NCI-H1417 (cell line): Measurements from ENCODE around the gene STK33.
A peak's percentile ranks its signal among the peaks of the same experiment; 100 is the strongest.
"Not testable (repeated sequence)": the region's sequence is repeated elsewhere in the genome, so short reads cannot be mapped to it uniquely, and the experiment has no call there.

Experiments
- DNase-seq, 3 experiments: peaks; one replicate each; lab custom pipeline; 2025; lab: John Stamatoyannopoulos, UW

STK33 gene

GRCh38 chr11:8543278-8543677 lies 50.8 kb downstream of the STK33 start:
- no peak for DNase-seq

DNA sequence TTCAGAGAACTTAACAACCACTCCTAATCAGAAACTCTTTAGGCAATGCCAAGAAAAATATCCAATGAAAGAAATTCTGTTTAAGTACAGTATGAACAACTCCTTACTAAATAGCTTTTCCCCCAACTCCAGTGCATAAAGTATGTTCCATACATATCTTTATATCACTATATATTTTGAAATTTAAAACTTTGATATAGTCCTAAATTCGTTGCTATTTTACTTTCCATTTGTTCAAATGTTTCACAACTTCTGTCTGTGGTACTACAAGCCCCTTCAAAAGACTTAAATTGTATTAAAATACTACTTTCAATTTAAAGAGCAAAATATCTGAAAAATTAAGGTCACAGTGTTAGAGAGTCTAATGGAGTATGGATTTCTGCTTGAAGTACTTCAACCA lies 52.6 kb downstream of the STK33 start:
- no peak for DNase-seq

GRCh38 chr11:8533332-8533731 lies 60.7 kb downstream of the STK33 start:
- peak in 1 of 3 experiments; percentile 11 for DNase-seq

DNA sequence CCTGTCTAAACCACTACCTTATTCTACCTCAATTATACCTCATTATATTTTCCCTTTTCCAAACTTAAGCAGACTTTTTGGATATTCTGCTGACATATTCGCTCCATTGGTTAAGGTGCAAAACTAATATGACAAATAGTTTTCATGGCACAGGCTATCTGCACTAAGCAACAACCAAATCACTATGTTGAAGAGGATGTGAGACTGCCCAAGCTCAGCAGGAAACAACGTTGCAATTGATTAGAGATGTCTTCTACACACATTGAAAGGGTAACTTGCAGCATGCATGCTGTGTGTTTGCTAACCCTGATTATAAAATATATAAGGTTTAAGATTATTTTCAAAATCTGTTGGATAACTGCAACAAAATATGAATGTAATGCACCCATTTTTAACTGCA lies 61.6 kb downstream of the STK33 start:
- peak in 1 of 3 experiments; percentile 12 for DNase-seq

- DNase-seq: no peak
Measured at GRCh38 chr11:8531982-8532381, 62.0 kb downstream of the STK33 start.

GRCh38 chr11:8531312-8531711 lies 62.7 kb downstream of the STK33 start:
- peak; percentile 49 to 86 (median 85) for DNase-seq

- DNase-seq: no peak
Measured at GRCh38 chr11:8527939-8528338, 66.1 kb downstream of the STK33 start.

- DNase-seq: no peak
Measured at GRCh38 chr11:8523396-8523795, 70.6 kb downstream of the STK33 start.

- no peak for DNase-seq
Measured at GRCh38 chr11:8512547-8512946, 81.5 kb downstream of the STK33 start.

- DNase-seq: peak in 2 of 3 experiments; percentile 10 to 44
Measured at GRCh38 chr11:8503910-8504364, 90.1 kb downstream of the STK33 start.

DNA sequence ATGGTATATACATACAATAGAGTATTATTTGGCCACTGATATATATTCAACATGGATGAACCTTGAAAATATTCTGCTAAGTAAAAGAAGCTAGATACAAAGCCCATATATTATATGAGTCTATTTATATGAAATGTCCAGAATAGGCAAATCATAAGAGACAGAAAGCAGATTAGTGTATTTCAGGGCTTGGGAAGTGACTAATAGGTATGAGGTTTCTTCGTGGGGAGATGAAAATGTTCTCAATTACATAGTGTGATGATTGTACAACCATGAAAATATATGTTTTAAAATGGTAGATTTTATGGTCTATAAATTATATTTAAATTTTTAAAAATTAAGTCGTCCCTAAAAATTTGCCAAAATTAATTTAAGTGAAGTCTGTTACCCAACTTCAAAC lies 92.2 kb downstream of the STK33 start:
- no peak for DNase-seq

- DNase-seq: no peak
Measured at GRCh38 chr11:8488395-8488794, 105.6 kb downstream of the STK33 start.

GRCh38 chr11:8487261-8487660 lies 106.8 kb downstream of the STK33 start:
- no peak for DNase-seq

- no peak for DNase-seq
Measured at GRCh38 chr11:8484251-8484650, 109.8 kb downstream of the STK33 start.

DNA sequence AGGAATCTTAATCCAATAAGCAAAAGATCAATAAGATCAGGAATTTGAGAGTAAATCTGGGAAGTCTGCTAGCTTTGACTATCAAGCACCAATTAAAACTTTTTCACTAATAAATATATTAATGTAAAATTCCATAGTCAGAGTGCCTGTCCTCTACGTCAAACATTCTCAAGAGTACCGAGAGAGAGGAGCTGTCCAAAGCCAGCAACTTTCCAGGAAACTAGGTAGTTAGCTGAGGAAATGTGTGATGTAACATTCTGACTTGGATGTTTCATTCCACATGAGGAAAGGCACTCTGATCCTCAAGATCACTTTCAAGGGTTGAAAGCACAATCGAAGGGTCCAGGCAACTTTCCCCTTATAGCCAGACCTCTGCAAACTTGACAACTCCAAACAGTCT lies 113.2 kb downstream of the STK33 start:
- no peak for DNase-seq

- DNase-seq: no peak
Measured at GRCh38 chr11:8477680-8478079, 116.3 kb downstream of the STK33 start.

DNA sequence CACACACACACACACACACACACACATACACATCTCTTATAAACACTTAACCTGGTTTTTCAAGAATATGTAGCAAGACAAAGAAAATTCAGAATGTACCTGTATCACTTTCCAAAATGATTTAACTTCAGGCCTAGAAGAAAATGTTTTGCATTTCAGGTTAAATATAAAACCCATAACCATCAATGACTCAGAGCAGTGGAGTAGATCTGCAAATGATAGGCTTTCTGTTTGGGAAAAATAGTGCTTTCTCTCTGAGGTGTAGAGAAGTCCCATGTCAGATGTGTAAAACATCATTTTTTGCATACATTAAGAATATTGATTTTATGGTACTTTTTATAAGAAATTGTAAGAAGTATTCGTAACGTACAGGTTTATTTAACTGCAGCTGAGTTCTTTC lies 116.9 kb downstream of the STK33 start:
- DNase-seq: no peak

GRCh38 chr11:8467806-8468205 lies 126.2 kb downstream of the STK33 start:
- DNase-seq: not testable (repeated sequence)

DNA sequence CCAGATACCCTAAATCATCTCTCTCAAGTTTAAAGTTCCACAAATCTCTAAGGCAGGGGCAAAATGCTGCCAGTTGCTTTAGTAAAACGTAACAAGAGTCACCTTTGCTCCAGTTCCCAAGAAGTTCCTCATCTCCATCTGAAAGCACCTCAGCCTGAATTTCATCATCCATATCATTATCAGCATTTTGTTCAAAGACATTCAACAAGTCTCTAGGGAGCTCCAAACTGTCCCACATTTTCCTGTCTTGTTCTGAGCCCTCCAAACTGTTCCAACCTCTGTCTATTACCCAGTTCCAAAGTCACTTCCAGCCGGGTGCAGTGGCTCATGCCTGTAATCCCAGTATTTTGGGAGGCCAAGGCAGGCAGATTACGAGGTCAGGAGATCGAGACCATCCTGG lies 126.7 kb downstream of the STK33 start:
- not testable (repeated sequence) for DNase-seq

DNA sequence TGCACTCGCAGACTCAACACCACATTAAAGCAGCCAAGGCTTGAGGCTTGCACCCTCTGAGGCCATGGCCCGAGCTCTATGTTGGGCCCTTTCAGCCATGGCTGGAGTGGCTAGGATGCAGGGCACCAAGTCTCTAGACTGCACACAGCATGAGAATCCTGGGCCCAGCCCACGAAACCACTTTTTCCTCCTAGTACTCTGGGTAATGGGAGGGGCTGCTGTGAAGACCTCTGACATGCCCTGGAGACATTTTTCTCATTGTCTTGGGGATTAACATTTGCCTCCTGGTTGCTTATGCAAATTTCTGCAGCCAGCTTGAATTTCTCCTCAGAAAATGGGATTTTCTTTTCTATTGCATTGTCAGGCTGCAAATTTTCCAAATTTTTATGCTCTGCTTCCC lies 127.1 kb downstream of the STK33 start:
- DNase-seq: not testable (repeated sequence)

DNA sequence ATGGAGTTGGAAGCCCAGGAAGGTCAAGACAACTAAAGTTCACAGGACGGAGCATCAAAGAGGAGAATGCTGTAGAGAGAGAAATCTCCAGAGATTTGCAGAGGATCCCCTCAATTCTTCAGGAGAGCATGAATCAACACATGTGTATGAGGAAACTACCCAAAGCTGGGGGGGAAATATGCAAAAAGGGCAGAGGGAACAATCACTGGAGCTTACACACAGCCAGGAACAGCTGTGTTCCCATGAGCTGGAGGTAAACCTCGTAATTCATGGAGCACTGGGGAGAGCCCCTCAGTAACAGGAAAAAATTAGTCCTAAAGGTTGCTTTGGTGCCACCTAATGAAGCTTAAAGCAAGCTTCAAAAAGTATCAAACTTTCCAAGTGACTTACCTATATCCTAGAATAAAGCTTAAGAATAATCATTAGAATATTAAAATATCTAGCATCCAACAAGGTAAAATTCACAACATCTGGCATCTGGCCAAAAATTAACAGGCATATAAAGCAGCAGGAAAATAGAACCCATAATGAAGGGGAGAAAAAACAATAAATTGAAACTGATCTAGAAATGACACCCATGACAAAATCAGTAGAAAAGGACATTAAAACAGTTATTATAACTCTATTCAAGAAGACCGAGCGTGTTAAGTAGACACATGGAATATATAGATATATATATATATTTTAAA lies 134.2 kb downstream of the STK33 start:
- peak in 1 of 3 experiments; percentile 31 for DNase-seq

- peak in 1 of 3 experiments; percentile 3 for DNase-seq
Measured at GRCh38 chr11:8442301-8442700, 151.7 kb downstream of the STK33 start.

- DNase-seq: no peak
Measured at GRCh38 chr11:8440649-8441048, 153.4 kb downstream of the STK33 start.

DNA sequence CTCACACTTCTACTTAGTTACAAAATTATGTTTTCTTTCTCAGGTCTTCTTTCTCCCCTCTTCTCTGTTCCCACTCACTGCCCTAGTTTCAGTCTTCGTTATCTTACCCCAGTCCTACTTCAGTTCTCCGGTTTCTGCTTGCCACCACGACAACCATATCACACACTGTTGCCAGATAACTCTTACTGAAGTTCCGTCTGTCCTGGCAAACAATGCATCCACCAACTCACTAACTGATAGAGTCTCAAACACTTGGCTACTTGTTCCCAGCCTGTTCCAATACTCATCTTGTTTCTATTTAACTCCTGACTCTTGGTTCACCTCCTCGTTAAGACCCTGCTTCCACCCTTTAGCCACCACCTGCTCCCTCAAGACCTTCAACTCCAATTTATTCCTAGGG lies 164.5 kb downstream of the STK33 start:
- DNase-seq: no peak
